ENCODE results near the gene GRM8.
"Not testable (repeated sequence)": the region's sequence is repeated elsewhere in the genome, so short reads cannot be mapped to it uniquely, and the experiment has no call there.

Gene GRM8

DNA sequence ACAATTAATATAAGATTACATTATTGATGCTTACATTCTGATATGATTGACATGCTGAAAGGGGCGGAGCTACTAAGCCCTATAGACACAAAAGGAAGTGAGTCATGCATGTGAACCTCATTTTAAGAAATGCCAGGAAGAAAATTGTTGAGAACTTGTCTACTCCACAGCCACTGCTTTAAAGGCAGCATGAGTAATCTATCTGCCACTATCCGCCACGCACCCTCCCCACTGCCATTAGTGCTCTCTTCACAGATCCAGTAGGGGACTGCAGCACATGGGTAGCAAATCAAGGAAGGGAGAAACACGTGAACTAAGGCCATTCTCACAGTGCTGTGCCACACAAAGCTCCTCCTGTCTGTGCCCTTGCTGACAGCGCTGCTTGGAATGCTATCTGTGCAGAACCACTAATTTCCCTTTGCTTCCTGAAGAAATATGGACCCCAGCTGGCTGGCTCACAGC, 524.8 kb downstream of the GRM8 start:
- DNase-seq (ENCODE audit: low read depth in 2 of 2) = no peak

- no peak for DNase-seq (ENCODE audit: low read depth in 2 of 2)
Measured at GRCh38 chr7:126723966-126724544, 528.7 kb downstream of the GRM8 start.

- DNase-seq (ENCODE audit: low read depth in 2 of 2) = no peak
Measured at GRCh38 chr7:126720232-126720631, 532.5 kb downstream of the GRM8 start.

DNA sequence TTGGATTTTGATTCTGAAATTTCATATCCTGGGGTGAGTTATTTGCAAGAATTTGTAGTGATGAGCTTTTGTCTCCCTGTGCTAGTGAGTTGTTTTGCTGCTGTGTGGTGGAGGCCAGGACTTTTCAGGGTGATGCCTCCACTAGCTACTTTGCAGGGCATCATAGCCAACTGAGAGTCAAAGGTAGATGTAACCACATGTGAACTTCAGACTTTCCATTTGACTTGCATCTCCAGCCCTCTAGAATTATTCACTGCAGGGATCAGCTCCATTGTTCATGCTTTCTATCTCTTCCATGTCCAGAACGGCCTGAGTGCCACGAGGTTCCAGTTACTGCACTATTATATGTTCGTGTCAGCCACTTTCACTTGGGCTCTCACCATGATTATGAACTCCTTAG, 534.3 kb downstream of the GRM8 start:
- DNase-seq (ENCODE audit: low read depth in 2 of 2) = no peak

DNA sequence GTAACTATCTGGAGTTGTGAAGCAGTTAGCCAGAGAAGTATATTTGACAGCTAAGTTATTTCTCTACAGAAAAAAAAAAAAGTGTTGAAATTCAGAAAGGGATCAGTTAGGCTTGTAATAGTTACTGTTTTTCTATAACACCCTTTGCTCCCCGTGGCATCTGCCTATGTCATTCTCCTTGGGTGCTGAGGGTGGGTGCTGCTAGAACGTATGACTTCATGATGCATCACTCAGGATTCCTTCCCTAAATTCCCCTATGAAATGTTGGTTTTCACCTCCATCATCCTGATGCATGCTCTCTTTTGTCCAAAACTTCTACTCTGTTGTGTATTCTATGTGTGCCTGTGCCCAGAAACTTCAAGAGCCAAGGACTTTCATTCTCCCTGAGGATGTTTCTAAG, 536.4 kb downstream of the GRM8 start:
- no peak for DNase-seq (ENCODE audit: low read depth in 2 of 2)

DNA sequence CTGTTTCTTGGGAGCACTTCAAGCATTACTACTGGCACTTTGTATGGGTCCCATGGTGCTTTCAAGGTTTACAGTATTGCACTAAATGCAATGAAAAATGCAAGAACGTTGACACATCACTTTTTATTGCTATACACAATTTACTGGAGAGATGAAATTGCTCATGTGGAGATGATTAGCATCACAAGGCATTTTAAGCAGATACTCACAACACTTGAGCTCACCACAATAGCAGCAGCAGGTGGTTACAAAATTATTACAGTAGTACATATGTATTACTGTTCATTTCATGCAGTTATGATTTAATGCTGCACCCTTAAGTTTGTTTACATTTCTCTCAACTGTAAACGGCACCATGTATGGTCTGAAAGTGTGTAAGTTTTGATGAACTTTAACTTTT, 537.7 kb downstream of the GRM8 start:
- DNase-seq (ENCODE audit: low read depth in 2 of 2) = no peak

DNA sequence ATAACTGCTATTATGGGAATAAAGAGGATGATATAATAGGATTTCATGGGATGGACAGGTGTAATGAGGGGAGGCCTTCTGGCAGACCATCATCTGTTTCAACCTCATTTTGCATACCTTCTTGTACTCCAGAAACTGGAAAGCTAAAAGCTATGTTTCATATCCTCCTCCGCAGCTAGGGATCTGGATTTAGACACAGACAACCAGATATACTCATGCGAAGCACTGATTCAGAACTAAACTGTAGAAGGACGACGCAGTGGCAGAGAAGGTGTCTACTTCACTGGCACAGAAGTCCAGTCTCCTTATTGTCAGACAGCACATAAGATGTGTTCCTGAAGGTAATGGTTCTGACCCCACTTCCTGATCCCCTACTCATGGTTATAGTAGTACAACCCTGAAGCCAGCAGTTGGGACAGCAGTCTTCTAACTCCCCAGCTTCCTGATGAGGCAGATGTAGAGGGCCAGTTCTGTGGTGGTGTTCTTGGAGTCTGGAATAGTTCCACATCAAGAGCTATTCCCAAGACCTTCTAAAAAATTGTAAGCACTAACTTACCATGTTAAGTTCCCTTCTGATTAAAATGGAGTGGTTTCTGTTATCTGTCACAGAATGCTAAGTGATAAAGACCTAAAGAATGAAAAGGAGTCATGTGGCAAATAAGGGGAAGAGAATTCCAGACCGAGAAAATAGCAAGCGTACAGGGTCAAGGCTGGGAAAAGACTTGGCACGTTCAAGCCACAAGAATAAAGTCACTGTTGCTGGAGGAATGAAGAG, 550.3 kb downstream of the GRM8 start:
- no peak for DNase-seq (ENCODE audit: low read depth in 2 of 2)

GRCh38 chr7:126700807-126701604, 551.7 kb downstream of the GRM8 start:
- DNase-seq (ENCODE audit: low read depth in 2 of 2) = no peak

DNA sequence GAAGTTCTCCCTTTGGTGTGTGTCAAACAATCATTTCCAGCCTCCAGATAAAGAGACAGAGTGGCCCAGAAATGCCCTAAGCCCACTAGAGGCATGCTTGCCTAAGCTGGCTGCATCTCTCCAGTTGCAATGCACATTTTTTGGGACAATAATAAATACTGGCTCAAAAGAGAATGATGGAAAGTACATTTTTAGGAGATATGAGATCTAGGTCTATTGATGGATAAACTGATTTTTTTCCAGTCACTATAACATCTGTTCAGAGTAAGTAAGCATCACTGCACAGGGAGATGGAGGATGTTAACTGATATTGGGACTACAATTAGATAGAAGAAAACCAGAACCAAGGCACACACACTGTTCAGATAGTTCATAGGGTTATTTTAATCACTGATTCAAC, 553.0 kb downstream of the GRM8 start:
- no peak for DNase-seq (ENCODE audit: low read depth in 2 of 2)

GRCh38 chr7:126698909-126699308, 553.8 kb downstream of the GRM8 start:
- no peak for DNase-seq (ENCODE audit: low read depth in 2 of 2)

- no peak for DNase-seq (ENCODE audit: low read depth in 2 of 2)
Measured at GRCh38 chr7:126698446-126698845, 554.3 kb downstream of the GRM8 start.

DNA sequence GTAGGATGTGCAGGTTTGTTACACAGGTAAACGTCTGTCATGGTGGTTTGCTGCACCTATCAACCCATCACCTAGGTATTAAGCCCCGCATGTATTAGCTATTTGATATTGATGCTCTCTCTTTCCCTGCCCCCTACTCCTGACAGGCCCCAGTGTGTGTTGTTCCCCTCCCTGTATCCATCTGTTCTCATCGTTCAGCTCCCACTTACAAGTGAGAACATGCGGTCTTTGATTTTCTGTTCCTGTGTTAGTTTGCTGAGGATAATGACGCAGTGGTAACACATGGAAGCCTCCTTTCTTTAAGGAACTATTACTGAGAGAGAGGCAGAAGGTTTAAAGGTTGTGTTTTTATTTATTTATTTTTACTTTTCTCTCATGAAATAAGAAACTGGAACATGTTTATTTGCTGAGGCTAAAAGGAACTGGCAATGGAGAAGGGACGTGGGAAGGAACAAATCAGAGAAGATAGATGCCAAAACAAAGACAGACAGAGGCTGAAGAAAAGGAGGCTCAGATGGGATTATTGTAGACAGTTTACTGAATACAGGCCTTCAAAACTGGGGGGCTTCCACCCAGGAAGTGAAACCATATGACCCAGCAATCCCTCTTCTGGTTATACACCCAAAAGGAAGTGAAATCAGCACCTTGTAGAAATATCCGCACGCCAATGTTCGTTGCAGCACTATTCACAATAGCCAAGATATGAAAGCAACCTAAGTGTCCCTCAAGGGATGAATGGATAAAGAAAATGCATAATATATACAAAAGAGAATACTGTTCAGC, 556.3 kb downstream of the GRM8 start:
- DNase-seq (ENCODE audit: low read depth in 2 of 2) = no peak

- DNase-seq (ENCODE audit: low read depth in 2 of 2) = no peak
Measured at GRCh38 chr7:126690848-126691751, 561.6 kb downstream of the GRM8 start.

DNA sequence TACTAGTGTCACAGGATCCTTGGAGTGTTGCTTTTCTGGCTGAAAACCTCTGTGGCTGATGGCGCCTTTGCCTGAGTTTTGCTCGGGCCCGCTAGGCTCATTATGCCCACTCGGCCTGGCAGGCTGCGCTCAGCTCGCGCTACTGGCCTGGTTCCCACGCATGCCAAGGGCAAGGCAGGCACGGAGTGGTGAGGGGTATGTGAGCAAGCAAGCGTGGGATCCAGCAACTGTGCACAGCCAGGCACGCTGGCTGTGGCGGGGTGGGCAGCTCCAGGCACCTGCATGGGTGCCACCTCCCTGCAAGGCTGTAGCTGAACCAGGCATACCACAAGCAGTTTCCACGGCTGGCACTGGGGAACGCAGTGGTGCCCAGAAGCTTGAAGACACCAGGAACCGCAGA, 562.6 kb downstream of the GRM8 start:
- no peak for DNase-seq (ENCODE audit: low read depth in 2 of 2)

- no peak for DNase-seq (ENCODE audit: low read depth in 2 of 2)
Measured at GRCh38 chr7:126689037-126689436, 563.7 kb downstream of the GRM8 start.

GRCh38 chr7:126686474-126686873, 566.3 kb downstream of the GRM8 start:
- no peak for DNase-seq (ENCODE audit: low read depth in 2 of 2)

GRCh38 chr7:126685596-126685995, 567.1 kb downstream of the GRM8 start:
- DNase-seq (ENCODE audit: low read depth in 2 of 2) = no peak

GRCh38 chr7:126685018-126685573, 567.6 kb downstream of the GRM8 start:
- no peak for DNase-seq (ENCODE audit: low read depth in 2 of 2)

- no peak for DNase-seq (ENCODE audit: low read depth in 2 of 2)
Measured at GRCh38 chr7:126682176-126682575, 570.6 kb downstream of the GRM8 start.

DNA sequence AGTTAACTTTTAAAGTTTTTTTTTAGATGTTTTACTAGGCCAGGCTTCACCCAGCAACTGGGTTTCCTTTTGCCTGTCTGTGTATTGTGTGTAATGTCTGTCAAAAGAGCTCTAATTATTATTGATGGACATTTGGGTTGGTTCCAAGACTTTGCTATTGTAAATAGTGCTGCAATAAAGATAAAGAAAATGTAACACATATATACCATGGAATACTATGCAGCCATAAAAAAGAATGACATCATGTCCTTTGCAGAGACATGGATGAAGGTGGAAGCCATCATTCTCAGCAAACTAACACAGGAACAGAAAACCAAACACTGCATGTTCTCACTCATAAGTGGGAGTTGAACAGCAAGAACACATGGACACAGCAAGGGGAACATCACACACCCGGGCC, 584.0 kb downstream of the GRM8 start:
- not testable (repeated sequence) for DNase-seq (ENCODE audit: low read depth in 2 of 2)

GRCh38 chr7:126668367-126668752, 584.4 kb downstream of the GRM8 start:
- DNase-seq (ENCODE audit: low read depth in 2 of 2) = no peak

All from stimulated activated CD8-positive, alpha-beta memory T cell treated with anti-CD3 and anti-CD28 coated beads, Interleukin-7, amount 100 ng/mL, for 1 hour (primary cell).